Measurements from ENCODE around the gene KLHL3.

- no peak for TF ChIP-seq KLF7 (tag by site-specific recombination; IDR thresholded peaks at IDR 0.05; ENCODE audit: borderline replicate concordance)
- no peak for TF ChIP-seq CTCF (tag by site-specific recombination; IDR thresholded peaks at IDR 0.05)
Measured at GRCh38 chr5:137718611-137719010, 17.3 kb downstream of the KLHL3 start.
